ENCODE results near the gene FUT6.
"Not testable (repeated sequence)": the region's sequence is repeated elsewhere in the genome, so short reads cannot be mapped to it uniquely, and the experiment has no call there.

The FUT6 gene

GRCh38 chr19:5786593-5787408 is 52.7 kb downstream of the FUT6 start:
- no peak for DNase-seq (ENCODE audit: low read depth, low spot score)

GRCh38 chr19:5785423-5785822 is 54.1 kb downstream of the FUT6 start:
- no peak for DNase-seq (ENCODE audit: low read depth, low spot score)

- no peak for DNase-seq (ENCODE audit: low read depth, low spot score)
Observed at GRCh38 chr19:5784581-5785147, 54.8 kb downstream of the FUT6 start, which contains the start of gene PRR22. PRR22 (minus strand) TSS chr19:5784746; CDS start chr19:5784660, 86 bp downstream.

- DNase-seq (ENCODE audit: low read depth, low spot score): no peak
Observed at GRCh38 chr19:5782945-5783919, 56.3 kb downstream of the FUT6 start.

GRCh38 chr19:5782322-5782721 is 57.2 kb downstream of the FUT6 start:
- DNase-seq (ENCODE audit: low read depth, low spot score): no peak

GRCh38 chr19:5780916-5781315 is 58.6 kb downstream of the FUT6 start:
- not testable (repeated sequence) for DNase-seq (ENCODE audit: low read depth, low spot score)
